Measurements from ENCODE around the gene TSPAN6. TPM values are rescaled to one million over a fixed set of nuclear protein-coding genes. Genes with fewer than 3 reads are reported as not detected.

TSPAN6 gene
- total and polyA plus RNA-seq, 2 donors (not counting 3 experiments of a cell fraction or from before 2014, with no cell fraction given): 43.1 to 65.5 TPM

- Histone ChIP-seq H3K4me2 (ENCODE audit: insufficient read depth, low read length) (no peak overlapping the region), H4K20me1 (replicated peaks; ENCODE audit: control insufficient read depth, extremely low read depth, insufficient read depth, low read length) (no peaks in the 10 kb centered on the region), H3K9ac (replicated peaks; ENCODE audit: extremely low read depth, insufficient read depth, low read length) (no peak overlapping the region), H3K79me2 (ENCODE audit: control insufficient read depth, insufficient read depth, low read length) (no peaks in the 10 kb centered on the region), H3K4me3 (replicated peaks in 1 of 3; ENCODE audit: insufficient read depth in 1 of 3, low read depth in 1 of 3, low read length in 3 of 3) (no peak overlapping the region), H3K4me1 (ENCODE audit: control insufficient read depth, extremely low read depth, insufficient read depth, low read length) (no peaks in the 10 kb centered on the region), H3K27ac (ENCODE audit: insufficient read depth, low read depth, low read length) (no peak overlapping the region), H3K9me1 (replicated peaks; ENCODE audit: control insufficient read depth, extremely low read depth, insufficient read depth, low read length) (no peaks in the 10 kb centered on the region), H3K9me3 (replicated peaks; ENCODE audit: control insufficient read depth, insufficient read depth, low read length) (no peaks in the 10 kb centered on the region), H3K27me3 (ENCODE audit: control insufficient read depth in 2 of 2, insufficient read depth in 2 of 2, low read length in 2 of 2) (peaks cover 3% of the 10 kb centered on the region in 2 experiments), H2AFZ (ENCODE audit: low read depth, low read length) (no peak overlapping the region), H3K36me3 (ENCODE audit: control insufficient read depth in 2 of 2, extremely low read depth in 1 of 2, insufficient read depth in 2 of 2, low read length in 2 of 2) (no peaks in the 10 kb centered on the region)
- dilution Hi-C loops (cut with MboI; ENCODE audit: extremely low pct_ligation_motif_present, low sequenced_read_pairs): no loop called here
- TF ChIP-seq MAX (IDR thresholded peaks at IDR 0.05; ENCODE audit: insufficient read depth, insufficient read length): no peak
- TF ChIP-seq POLR2AphosphoS5 (IDR thresholded peaks at IDR 0.05; ENCODE audit: insufficient read depth, low read depth, low read length): no peak
- no peak for TF ChIP-seq EZH2 (IDR thresholded peaks at IDR 0.05; ENCODE audit: borderline replicate concordance, low read depth, low read length, severe bottlenecking)
- FAIRE-seq (no peak), DNase-seq (ENCODE audit: low read depth, low spot score) (no peak)
- CTCF ChIA-PET: no interaction called here
- BruUV-seq (replicated peaks): no TSS peak
- POLR2A ChIA-PET: no interaction called here
- intact Hi-C loops (cut with micrococcal nuclease): no loop called here
These were observed 43.5 kb downstream of the TSPAN6 start for GRCh38 chrX:100593126-100593525.

GRCh38 chrX:100591256-100592051 lies 45.2 kb downstream of the TSPAN6 start:
- dilution Hi-C loops (cut with MboI; ENCODE audit: extremely low pct_ligation_motif_present, low sequenced_read_pairs): no loop called here
- POLR2A ChIA-PET: no interaction called here
- CTCF ChIA-PET: no interaction called here
- Histone ChIP-seq H2AFZ (ENCODE audit: low read depth, low read length) (no peak overlapping the region), H3K4me2 (ENCODE audit: insufficient read depth, low read length) (no peak overlapping the region), H3K79me2 (ENCODE audit: control insufficient read depth, insufficient read depth, low read length) (no peaks in the 10 kb centered on the region), H3K27ac (ENCODE audit: insufficient read depth, low read depth, low read length) (no peak overlapping the region), H4K20me1 (replicated peaks; ENCODE audit: control insufficient read depth, extremely low read depth, insufficient read depth, low read length) (no peaks in the 10 kb centered on the region), H3K4me3 (replicated peaks in 1 of 3; ENCODE audit: insufficient read depth in 1 of 3, low read depth in 1 of 3, low read length in 3 of 3) (no peak overlapping the region), H3K27me3 (ENCODE audit: control insufficient read depth in 2 of 2, insufficient read depth in 2 of 2, low read length in 2 of 2) (peaks cover 3 to 10% of the 10 kb centered on the region in 2 experiments), H3K36me3 (ENCODE audit: control insufficient read depth in 2 of 2, extremely low read depth in 1 of 2, insufficient read depth in 2 of 2, low read length in 2 of 2) (no peaks in the 10 kb centered on the region), H3K9me3 (replicated peaks; ENCODE audit: control insufficient read depth, insufficient read depth, low read length) (no peaks in the 10 kb centered on the region), H3K9ac (replicated peaks; ENCODE audit: extremely low read depth, insufficient read depth, low read length) (no peak overlapping the region), H3K4me1 (ENCODE audit: control insufficient read depth, extremely low read depth, insufficient read depth, low read length) (no peaks in the 10 kb centered on the region), H3K9me1 (replicated peaks; ENCODE audit: control insufficient read depth, extremely low read depth, insufficient read depth, low read length) (no peaks in the 10 kb centered on the region)
- no TSS peak for BruUV-seq (replicated peaks)
- TF ChIP-seq CTCF (IDR thresholded peaks at IDR 0.05; ENCODE audit: extremely low read depth in 1 of 2, insufficient read depth in 1 of 2, low read depth in 1 of 2, low read length in 2 of 2) (no peak), MYC (IDR thresholded peaks at IDR 0.05; ENCODE audit: low read depth, low read length) (no peak), EZH2 (IDR thresholded peaks at IDR 0.05; ENCODE audit: borderline replicate concordance, low read depth, low read length, severe bottlenecking) (no peak), MAX (IDR thresholded peaks at IDR 0.05; ENCODE audit: insufficient read depth, insufficient read length) (no peak), GATA2 (IDR thresholded peaks at IDR 0.05; ENCODE audit: insufficient read depth, insufficient read length, low read depth, low read length) (no peak), JUN (IDR thresholded peaks at IDR 0.05; ENCODE audit: borderline replicate concordance, insufficient read depth, insufficient read length, low read depth) (no peak)
- intact Hi-C loops (cut with micrococcal nuclease): no loop called here
- no peak for DNase-seq (ENCODE audit: low read depth, low spot score)
- no peak for FAIRE-seq

Data from endothelial cell of umbilical vein (primary cell).